ENCODE data around the gene RAB3GAP2. TPM values are rescaled to one million over a fixed set of nuclear protein-coding genes. Genes with fewer than 3 reads are reported as not detected.
A peak's percentile ranks its signal among the peaks of the same experiment; 100 is the strongest.

The RAB3GAP2 gene
- total RNA-seq, 3 donors from 2014 or later (not counting 1 experiment from before 2014, with no cell fraction given) = 47.3 to 52.7 (median 51.5) TPM

DNA sequence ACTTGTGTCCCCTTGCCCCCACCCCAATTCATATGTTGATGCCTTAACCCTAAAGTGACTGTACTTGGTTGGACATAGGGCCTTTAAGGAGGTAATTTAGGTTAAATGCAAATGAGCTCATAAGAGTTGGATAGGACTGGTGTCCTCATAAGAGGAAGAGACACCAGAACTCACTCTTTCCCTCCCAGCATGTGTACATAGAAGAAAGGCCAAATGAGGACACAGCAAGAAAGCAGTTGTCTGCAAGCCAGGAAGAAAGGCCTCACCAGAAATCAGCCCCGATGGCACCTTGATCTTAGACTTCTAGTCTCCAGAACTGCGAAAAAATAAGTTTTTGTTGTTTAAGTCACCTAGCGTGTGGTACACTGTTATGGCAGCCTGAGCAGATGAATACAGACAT lies 45.5 kb downstream of the RAB3GAP2 start:
- no peak overlapping the region for H3K4me3 Mint-ChIP-seq
- TF ChIP-seq, protein P1, sequence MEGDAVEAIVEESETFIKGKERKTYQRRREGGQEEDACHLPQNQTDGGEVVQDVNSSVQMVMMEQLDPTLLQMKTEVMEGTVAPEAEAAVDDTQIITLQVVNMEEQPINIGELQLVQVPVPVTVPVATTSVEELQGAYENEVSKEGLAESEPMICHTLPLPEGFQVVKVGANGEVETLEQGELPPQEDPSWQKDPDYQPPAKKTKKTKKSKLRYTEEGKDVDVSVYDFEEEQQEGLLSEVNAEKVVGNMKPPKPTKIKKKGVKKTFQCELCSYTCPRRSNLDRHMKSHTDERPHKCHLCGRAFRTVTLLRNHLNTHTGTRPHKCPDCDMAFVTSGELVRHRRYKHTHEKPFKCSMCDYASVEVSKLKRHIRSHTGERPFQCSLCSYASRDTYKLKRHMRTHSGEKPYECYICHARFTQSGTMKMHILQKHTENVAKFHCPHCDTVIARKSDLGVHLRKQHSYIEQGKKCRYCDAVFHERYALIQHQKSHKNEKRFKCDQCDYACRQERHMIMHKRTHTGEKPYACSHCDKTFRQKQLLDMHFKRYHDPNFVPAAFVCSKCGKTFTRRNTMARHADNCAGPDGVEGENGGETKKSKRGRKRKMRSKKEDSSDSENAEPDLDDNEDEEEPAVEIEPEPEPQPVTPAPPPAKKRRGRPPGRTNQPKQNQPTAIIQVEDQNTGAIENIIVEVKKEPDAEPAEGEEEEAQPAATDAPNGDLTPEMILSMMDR (IDR thresholded peaks at IDR 0.05) = no peak
- DNase-seq (no peak), ATAC-seq (no peak)
- H3K4me1 Mint-ChIP-seq = peaks cover 55 to 59% of the 10 kb centered on the region in 2 donors
- Histone ChIP-seq H3K27me3 (ENCODE audit: control insufficient read depth, insufficient read depth, low read length) (no peaks in the 10 kb centered on the region), H3K36me3 (ENCODE audit: control insufficient read depth, insufficient read depth, low read length) (peaks cover 17% of the 10 kb centered on the region), H3K9me3 (ENCODE audit: control insufficient read depth, insufficient read depth, low read length) (no peaks in the 10 kb centered on the region), H3K4me3 (ENCODE audit: low read length) (no peak overlapping the region), H3K4me1 (ENCODE audit: control insufficient read depth, insufficient read depth, low read length) (no peaks in the 10 kb centered on the region), H3K27ac (ENCODE audit: low read length) (no peak overlapping the region)
- intact Hi-C loops (cut with micrococcal nuclease) = no loop called here
- H3K27me3 Mint-ChIP-seq (ENCODE audit: low read depth in 2 of 2) = no peaks in the 10 kb centered on the region
- no peaks in the 10 kb centered on the region for H3K9me3 Mint-ChIP-seq
- H3K36me3 Mint-ChIP-seq = no peaks in the 10 kb centered on the region
- no peak overlapping the region for H3K27ac Mint-ChIP-seq
- 100% methylated on average over 3 of the region's 3 CpGs for WGBS (ENCODE audit: insufficient coverage)

DNA sequence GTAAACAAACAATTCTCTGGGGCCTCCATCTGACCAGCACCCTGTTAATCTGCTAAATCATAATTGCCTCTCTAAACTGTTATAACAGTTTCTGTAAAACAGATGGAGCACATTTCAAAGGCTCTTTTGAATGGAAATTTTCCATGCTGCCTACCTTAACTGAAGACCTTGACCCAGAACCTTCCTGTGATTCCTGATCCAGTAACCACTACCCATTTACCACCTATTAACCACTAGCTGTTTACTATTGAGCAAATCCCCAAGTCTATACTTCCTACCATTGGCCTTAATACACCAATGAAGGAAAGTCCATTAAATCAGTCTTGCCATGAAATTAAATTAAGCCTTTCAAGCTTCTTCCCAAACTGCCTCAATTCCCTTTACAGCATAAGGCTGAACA lies 46.3 kb downstream of the RAB3GAP2 start:
- TF ChIP-seq, protein P1 (IDR thresholded peaks at IDR 0.05) = no peak
- Mint-ChIP-seq H3K27ac (peak overlapping the region; percentile 5 to 41), H3K36me3 (no peaks in the 10 kb centered on the region), H3K4me3 (no peak overlapping the region), H3K4me1 (peaks cover 51 to 60% of the 10 kb centered on the region in 2 donors), H3K27me3 (ENCODE audit: low read depth in 2 of 2) (no peaks in the 10 kb centered on the region), H3K9me3 (no peaks in the 10 kb centered on the region)
- intact Hi-C loops (cut with micrococcal nuclease) = no loop called here
- no peak overlapping the region for H3K4me3 ChIP-seq (ENCODE audit: low read length)
- H3K27ac ChIP-seq (ENCODE audit: low read length) = no peak overlapping the region
- peaks cover 9% of the 10 kb centered on the region for H3K36me3 ChIP-seq (ENCODE audit: control insufficient read depth, insufficient read depth, low read length)
- DNase-seq (no peak), ATAC-seq (no peak)
- H3K4me1 ChIP-seq (ENCODE audit: control insufficient read depth, insufficient read depth, low read length) = no peaks in the 10 kb centered on the region
- H3K9me3 ChIP-seq (ENCODE audit: control insufficient read depth, insufficient read depth, low read length) = no peaks in the 10 kb centered on the region
- no peaks in the 10 kb centered on the region for H3K27me3 ChIP-seq (ENCODE audit: control insufficient read depth, insufficient read depth, low read length)

DNA sequence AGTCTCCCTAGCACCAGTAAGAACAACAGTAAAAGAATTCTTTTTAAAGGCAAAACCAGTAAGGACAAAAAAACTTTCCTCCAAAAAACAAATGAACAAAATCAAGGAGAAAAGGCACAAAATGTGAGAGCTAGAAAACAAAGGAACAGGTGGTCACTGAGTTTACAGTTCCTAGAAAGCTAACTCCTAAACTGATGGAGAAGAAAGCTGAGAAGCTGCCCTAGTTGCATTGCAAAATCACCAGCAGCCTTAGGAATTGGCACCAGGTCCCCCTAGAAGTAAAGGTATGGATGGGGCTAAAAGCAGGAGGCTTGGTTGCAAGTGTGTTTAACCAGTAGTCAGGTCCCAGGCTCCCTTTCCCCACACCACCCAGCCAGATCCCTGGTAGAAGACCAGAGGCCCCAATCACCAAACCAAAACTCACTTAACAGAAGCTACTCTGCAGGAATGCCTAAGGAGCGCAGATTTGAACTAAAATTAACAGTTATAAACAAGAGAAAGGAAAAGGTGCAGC lies 47.6 kb downstream of the RAB3GAP2 start:
- 100% methylated on average over 1 of the region's 1 CpG for WGBS (ENCODE audit: insufficient coverage)

More for the DNA sequence above, 47.6 kb downstream of the RAB3GAP2 start:
- DNase-seq (no peak), ATAC-seq (no peak)
- no peaks in the 10 kb centered on the region for H3K9me3 ChIP-seq (ENCODE audit: control insufficient read depth, insufficient read depth, low read length)
- no peak overlapping the region for H3K4me3 ChIP-seq (ENCODE audit: low read length)
- Mint-ChIP-seq H3K9me3 (no peaks in the 10 kb centered on the region), H3K4me1 (peaks cover 51 to 63% of the 10 kb centered on the region in 2 donors), H3K27me3 (ENCODE audit: low read depth in 2 of 2) (no peaks in the 10 kb centered on the region), H3K27ac (peak overlapping the region in 1 of 2 donors; percentile 54), H3K36me3 (no peaks in the 10 kb centered on the region), H3K4me3 (no peak overlapping the region)
- no peaks in the 10 kb centered on the region for H3K27me3 ChIP-seq (ENCODE audit: control insufficient read depth, insufficient read depth, low read length)
- intact Hi-C loops (cut with micrococcal nuclease) = no loop called here
- TF ChIP-seq, protein P1 (IDR thresholded peaks at IDR 0.05) = no peak
- H3K36me3 ChIP-seq (ENCODE audit: control insufficient read depth, insufficient read depth, low read length) = peaks cover 5% of the 10 kb centered on the region
- no peaks in the 10 kb centered on the region for H3K4me1 ChIP-seq (ENCODE audit: control insufficient read depth, insufficient read depth, low read length)
- H3K27ac ChIP-seq (ENCODE audit: low read length) = no peak overlapping the region
